Muscle layer of duodenum (tissue), 2 donors: ENCODE data around the gene CEP70.

Experiments used
- H3K27ac ChIP-seq: one replicate; pipeline ENCODE4 v1.7.0; 2013; ENCODE audit warnings: mild to moderate bottlenecking, low read length
- H3K27me3 ChIP-seq: one replicate; pipeline ENCODE4 v1.7.0; 2013; ENCODE audit warnings: low read depth, mild to moderate bottlenecking, control low read depth, low read length
- H3K36me3 ChIP-seq, 2 donors: one replicate each; pipeline ENCODE4 v1.7.0; 2013; ENCODE audit warnings: low read length in 2 of 2, control low read depth in 1 of 2, mild to moderate bottlenecking in 1 of 2; ENCODE audit not compliant: insufficient read depth in 2 of 2, control insufficient read depth in 1 of 2
- H3K4me1 ChIP-seq, 2 donors: one replicate each; pipeline ENCODE4 v1.7.0; 2013; ENCODE audit warnings: low read length in 2 of 2, mild to moderate bottlenecking in 2 of 2, control low read depth in 1 of 2, moderate library complexity in 1 of 2; ENCODE audit not compliant: insufficient read depth in 2 of 2, control insufficient read depth in 1 of 2
- H3K4me3 ChIP-seq, 2 donors: one replicate each; pipeline ENCODE4 v1.7.0; 2013; ENCODE audit warnings: low read length in 2 of 2, low read depth in 1 of 2, mild to moderate bottlenecking in 1 of 2
- H3K9me3 ChIP-seq, 2 donors: one replicate each; pipeline ENCODE4 v1.7.0; 2013; ENCODE audit warnings: low read length in 2 of 2, control low read depth in 1 of 2, mild to moderate bottlenecking in 1 of 2; ENCODE audit not compliant: control insufficient read depth in 1 of 2
- donor health status: healthy.

CEP70 gene

GRCh38 chr3:138594150-138594934 lies at the start of gene CEP70:
Gene CEP70, minus strand, starts transcription at chr3:138594260. Its CDS starts 21,333 bp downstream, at chr3:138572927.
- peak within 1 kb of the TSS; percentile 70 to 82 for H3K4me3 ChIP-seq
- H3K27me3 ChIP-seq: no peaks in the 10 kb centered on the region
- H3K9me3 ChIP-seq: no peaks in the 10 kb centered on the region
- no peaks in the 10 kb centered on the region for H3K36me3 ChIP-seq
- peak within 1 kb of the TSS; percentile 90 for H3K27ac ChIP-seq
- peaks cover 0 to 17% of the 10 kb centered on the region in 2 donors for H3K4me1 ChIP-seq

- peaks cover 0 to 4% of the 10 kb centered on the region in 2 donors for H3K4me1 ChIP-seq
- no peak overlapping the region for H3K4me3 ChIP-seq
- H3K27ac ChIP-seq: no peak overlapping the region
- H3K9me3 ChIP-seq: peaks cover 3 to 41% of the 10 kb centered on the region in 2 donors
- H3K27me3 ChIP-seq: no peaks in the 10 kb centered on the region
- H3K36me3 ChIP-seq: no peaks in the 10 kb centered on the region
These were observed 48.8 kb upstream of the CEP70 start for GRCh38 chr3:138642927-138643253.

GRCh38 chr3:138642226-138642926 lies 48.3 kb upstream of the CEP70 start:
- H3K4me3 ChIP-seq: no peak overlapping the region
- H3K27ac ChIP-seq: no peak overlapping the region
- H3K9me3 ChIP-seq: peaks cover 3 to 41% of the 10 kb centered on the region in 2 donors
- no peaks in the 10 kb centered on the region for H3K36me3 ChIP-seq
- no peaks in the 10 kb centered on the region for H3K27me3 ChIP-seq
- H3K4me1 ChIP-seq: peaks cover 0 to 4% of the 10 kb centered on the region in 2 donors

GRCh38 chr3:138640537-138640936 lies 46.5 kb upstream of the CEP70 start:
- no peaks in the 10 kb centered on the region for H3K36me3 ChIP-seq
- H3K9me3 ChIP-seq: peaks cover 3 to 29% of the 10 kb centered on the region in 2 donors
- no peaks in the 10 kb centered on the region for H3K27me3 ChIP-seq
- peaks cover 0 to 4% of the 10 kb centered on the region in 2 donors for H3K4me1 ChIP-seq
- no peak overlapping the region for H3K4me3 ChIP-seq
- H3K27ac ChIP-seq: no peak overlapping the region

- Histone ChIP-seq H3K9me3 (peaks cover 3 to 15% of the 10 kb centered on the region in 2 donors), H3K4me1 (peaks cover 0 to 4% of the 10 kb centered on the region in 2 donors), H3K27me3 (no peaks in the 10 kb centered on the region), H3K27ac (no peak overlapping the region), H3K4me3 (no peak overlapping the region), H3K36me3 (peaks cover 0 to 3% of the 10 kb centered on the region in 2 donors)
These were observed 44.6 kb upstream of the CEP70 start for GRCh38 chr3:138638641-138639040.

GRCh38 chr3:138629526-138629925 lies 35.5 kb upstream of the CEP70 start:
- Histone ChIP-seq H3K4me1 (no peaks in the 10 kb centered on the region), H3K4me3 (no peak overlapping the region), H3K36me3 (peaks cover 0 to 22% of the 10 kb centered on the region in 2 donors), H3K9me3 (no peaks in the 10 kb centered on the region), H3K27me3 (no peaks in the 10 kb centered on the region), H3K27ac (no peak overlapping the region)

GRCh38 chr3:138625707-138626365 lies 31.8 kb upstream of the CEP70 start:
- H3K36me3 ChIP-seq: peaks cover 0 to 12% of the 10 kb centered on the region in 2 donors
- no peaks in the 10 kb centered on the region for H3K27me3 ChIP-seq
- H3K9me3 ChIP-seq: no peaks in the 10 kb centered on the region
- H3K27ac ChIP-seq: no peak overlapping the region
- H3K4me1 ChIP-seq: no peaks in the 10 kb centered on the region
- H3K4me3 ChIP-seq: no peak overlapping the region

- Histone ChIP-seq H3K27me3 (no peaks in the 10 kb centered on the region), H3K4me1 (no peaks in the 10 kb centered on the region), H3K36me3 (peaks cover 0 to 5% of the 10 kb centered on the region in 2 donors), H3K9me3 (no peaks in the 10 kb centered on the region), H3K27ac (no peak overlapping the region), H3K4me3 (no peak overlapping the region)
These were observed 30.5 kb upstream of the CEP70 start for GRCh38 chr3:138624518-138624917.

GRCh38 chr3:138620431-138620830 lies 26.4 kb upstream of the CEP70 start:
- H3K4me3 ChIP-seq: no peak overlapping the region
- no peaks in the 10 kb centered on the region for H3K9me3 ChIP-seq
- H3K36me3 ChIP-seq: no peaks in the 10 kb centered on the region
- H3K4me1 ChIP-seq: no peaks in the 10 kb centered on the region
- no peak overlapping the region for H3K27ac ChIP-seq
- H3K27me3 ChIP-seq: no peaks in the 10 kb centered on the region

- Histone ChIP-seq H3K27me3 (no peaks in the 10 kb centered on the region), H3K4me3 (no peak overlapping the region), H3K36me3 (no peaks in the 10 kb centered on the region), H3K4me1 (no peaks in the 10 kb centered on the region), H3K9me3 (no peaks in the 10 kb centered on the region), H3K27ac (no peak overlapping the region)
These were observed 21.4 kb upstream of the CEP70 start for GRCh38 chr3:138615462-138615861.

- peak overlapping the region; percentile 89 for H3K27ac ChIP-seq
These were observed 15.8 kb upstream of the CEP70 start for GRCh38 chr3:138609898-138610266.

More at GRCh38 chr3:138609898-138610266, 15.8 kb upstream of the CEP70 start:
- Histone ChIP-seq H3K4me1 (peaks cover 0 to 5% of the 10 kb centered on the region in 2 donors), H3K9me3 (no peaks in the 10 kb centered on the region), H3K27me3 (no peaks in the 10 kb centered on the region), H3K36me3 (no peaks in the 10 kb centered on the region), H3K4me3 (peak overlapping the region; percentile 72 to 85)
